ENCODE results near the gene SAMHD1. TPM values are rescaled to one million over a fixed set of nuclear protein-coding genes. Genes with fewer than 3 reads are reported as not detected.

SAMHD1 gene
- total RNA-seq, 1 donor from 2014 or later, result 13.8 TPM

GRCh38 chr20:36852187-36852586 is 99.3 kb downstream of the SAMHD1 start:
- no peak overlapping the region for H3K4me3 Mint-ChIP-seq
- TF ChIP-seq CTCF (conservative IDR thresholded peaks at IDR 0.05), result no peak
- no peak overlapping the region for H3K27ac Mint-ChIP-seq (ENCODE audit: unreplicated experiment)
- H3K36me3 Mint-ChIP-seq (ENCODE audit: low read depth), result peaks cover 12% of the 10 kb centered on the region
- no peaks in the 10 kb centered on the region for H3K27me3 Mint-ChIP-seq (ENCODE audit: low read depth)
- peaks cover 4% of the 10 kb centered on the region for H3K9me3 Mint-ChIP-seq
- peaks cover 36% of the 10 kb centered on the region for H3K4me1 Mint-ChIP-seq
- no peak for DNase-seq (ENCODE audit: low read depth, low spot score)

DNA sequence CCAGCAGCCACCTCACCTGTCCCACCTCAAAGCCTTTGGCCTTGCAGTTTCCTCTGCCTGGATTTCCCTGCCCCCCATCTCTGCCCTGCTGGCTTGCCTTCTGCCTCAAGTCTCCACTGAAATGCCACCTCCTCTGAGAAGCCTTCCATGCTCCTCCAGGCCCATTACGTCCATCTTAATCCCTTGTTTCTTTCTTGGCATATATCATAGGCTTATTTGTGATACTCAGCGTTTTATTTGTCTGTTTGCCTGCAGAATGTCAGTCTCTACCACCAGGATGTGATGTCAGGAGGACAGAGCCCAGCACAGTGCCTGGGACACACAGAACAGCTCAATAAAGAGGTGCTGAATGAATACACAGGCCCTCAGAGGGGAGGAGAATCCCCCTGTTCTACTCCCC is 100.0 kb downstream of the SAMHD1 start:
- no peak overlapping the region for H3K27ac Mint-ChIP-seq (ENCODE audit: unreplicated experiment)
- H3K9me3 Mint-ChIP-seq, result peaks cover 4% of the 10 kb centered on the region
- no peak for TF ChIP-seq CTCF (conservative IDR thresholded peaks at IDR 0.05)
- H3K27me3 Mint-ChIP-seq (ENCODE audit: low read depth), result no peaks in the 10 kb centered on the region
- H3K36me3 Mint-ChIP-seq (ENCODE audit: low read depth), result peaks cover 12% of the 10 kb centered on the region
- no peak for DNase-seq (ENCODE audit: low read depth, low spot score)
- peaks cover 33% of the 10 kb centered on the region for H3K4me1 Mint-ChIP-seq
- no peak overlapping the region for H3K4me3 Mint-ChIP-seq

DNA sequence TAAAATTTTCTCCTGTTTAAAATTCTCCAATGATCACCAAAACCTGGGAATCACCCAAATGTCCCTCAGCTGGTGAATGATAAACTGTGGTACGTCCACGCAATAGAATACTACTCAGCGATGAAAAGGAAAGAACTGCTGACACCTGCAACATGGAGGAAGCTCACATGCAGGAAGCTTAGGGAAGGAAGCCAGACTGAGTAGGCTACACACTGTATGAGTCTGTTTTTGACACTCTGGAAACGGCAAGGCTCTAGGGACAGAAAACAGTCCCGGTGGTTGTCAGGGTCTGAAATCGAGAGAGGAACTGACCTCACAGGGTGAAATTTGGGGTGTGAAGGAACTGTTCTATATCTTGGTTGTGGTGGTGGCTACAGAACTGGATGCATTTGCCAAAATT is 100.7 kb downstream of the SAMHD1 start:
- DNase-seq (ENCODE audit: low read depth, low spot score), result no peak
- TF ChIP-seq CTCF (conservative IDR thresholded peaks at IDR 0.05), result no peak
- Mint-ChIP-seq H3K27ac (ENCODE audit: unreplicated experiment) (no peak overlapping the region), H3K9me3 (peaks cover 4% of the 10 kb centered on the region), H3K27me3 (ENCODE audit: low read depth) (no peaks in the 10 kb centered on the region), H3K4me1 (peaks cover 34% of the 10 kb centered on the region), H3K4me3 (no peak overlapping the region), H3K36me3 (ENCODE audit: low read depth) (peaks cover 12% of the 10 kb centered on the region)

GRCh38 chr20:36849333-36850065 is 102.0 kb downstream of the SAMHD1 start:
- H3K9me3 Mint-ChIP-seq, result peaks cover 4% of the 10 kb centered on the region
- no peaks in the 10 kb centered on the region for H3K27me3 Mint-ChIP-seq (ENCODE audit: low read depth)
- H3K4me1 Mint-ChIP-seq, result peaks cover 40% of the 10 kb centered on the region
- peaks cover 12% of the 10 kb centered on the region for H3K36me3 Mint-ChIP-seq (ENCODE audit: low read depth)
- no peak for TF ChIP-seq CTCF (conservative IDR thresholded peaks at IDR 0.05)
- H3K27ac Mint-ChIP-seq (ENCODE audit: unreplicated experiment), result no peak overlapping the region
- DNase-seq (ENCODE audit: low read depth, low spot score), result no peak
- H3K4me3 Mint-ChIP-seq, result no peak overlapping the region

GRCh38 chr20:36848677-36849076 is 102.8 kb downstream of the SAMHD1 start:
- no peak for TF ChIP-seq CTCF (conservative IDR thresholded peaks at IDR 0.05)

More at GRCh38 chr20:36848677-36849076, 102.8 kb downstream of the SAMHD1 start:
- Mint-ChIP-seq H3K36me3 (ENCODE audit: low read depth) (peaks cover 12% of the 10 kb centered on the region), H3K9me3 (peaks cover 4% of the 10 kb centered on the region), H3K27ac (ENCODE audit: unreplicated experiment) (no peak overlapping the region), H3K27me3 (ENCODE audit: low read depth) (no peaks in the 10 kb centered on the region), H3K4me3 (no peak overlapping the region), H3K4me1 (peaks cover 40% of the 10 kb centered on the region)
- DNase-seq (ENCODE audit: low read depth, low spot score), result no peak

Data from neural crest cell (in vitro differentiated cells).